ENCODE results near the gene GUCY1A2.
A peak's percentile ranks its signal among the peaks of the same experiment; 100 is the strongest.
"Not testable (repeated sequence)": the region's sequence is repeated elsewhere in the genome, so short reads cannot be mapped to it uniquely, and the experiment has no call there.

The GUCY1A2 gene

GRCh38 chr11:106943089-106943488, 75.2 kb downstream of the GUCY1A2 start:
- no peak for DNase-seq (ENCODE audit: low spot score)

GRCh38 chr11:106939157-106939556, 79.1 kb downstream of the GUCY1A2 start:
- no peak for DNase-seq (ENCODE audit: low spot score)

GRCh38 chr11:106937111-106937510, 81.2 kb downstream of the GUCY1A2 start:
- no peak for DNase-seq (ENCODE audit: low spot score)

- DNase-seq (ENCODE audit: low spot score), result peak; percentile 2
These were observed 93.0 kb downstream of the GUCY1A2 start for GRCh38 chr11:106925245-106925644.

- no peak for DNase-seq (ENCODE audit: low spot score)
These were observed 97.3 kb downstream of the GUCY1A2 start for GRCh38 chr11:106920899-106921509.

- DNase-seq (ENCODE audit: low spot score), result no peak
These were observed 100.3 kb downstream of the GUCY1A2 start for GRCh38 chr11:106917973-106918372.

GRCh38 chr11:106914409-106914808, 103.9 kb downstream of the GUCY1A2 start:
- DNase-seq (ENCODE audit: low spot score), result no peak

- no peak for DNase-seq (ENCODE audit: low spot score)
These were observed 105.1 kb downstream of the GUCY1A2 start for GRCh38 chr11:106913141-106913540.

- DNase-seq (ENCODE audit: low spot score), result no peak
These were observed 113.5 kb downstream of the GUCY1A2 start for GRCh38 chr11:106904826-106905225.

- DNase-seq (ENCODE audit: low spot score), result no peak
These were observed 128.6 kb downstream of the GUCY1A2 start for GRCh38 chr11:106889718-106890117.

- DNase-seq (ENCODE audit: low spot score), result no peak
These were observed 129.9 kb downstream of the GUCY1A2 start for GRCh38 chr11:106888386-106888785.

- DNase-seq (ENCODE audit: low spot score), result not testable (repeated sequence)
These were observed 134.6 kb downstream of the GUCY1A2 start for GRCh38 chr11:106883693-106884092.

- DNase-seq (ENCODE audit: low spot score), result no peak
These were observed 138.3 kb downstream of the GUCY1A2 start for GRCh38 chr11:106879832-106880546.

- DNase-seq (ENCODE audit: low spot score), result no peak
These were observed 139.2 kb downstream of the GUCY1A2 start for GRCh38 chr11:106879029-106879428.

GRCh38 chr11:106875013-106875412, 143.3 kb downstream of the GUCY1A2 start:
- DNase-seq (ENCODE audit: low spot score), result no peak

GRCh38 chr11:106872246-106872645, 146.0 kb downstream of the GUCY1A2 start:
- DNase-seq (ENCODE audit: low spot score), result no peak

GRCh38 chr11:106858200-106858599, 160.1 kb downstream of the GUCY1A2 start:
- no peak for DNase-seq (ENCODE audit: low spot score)

GRCh38 chr11:106856566-106856965, 161.7 kb downstream of the GUCY1A2 start:
- DNase-seq (ENCODE audit: low spot score), result no peak

- DNase-seq (ENCODE audit: low spot score), result no peak
These were observed 163.8 kb downstream of the GUCY1A2 start for GRCh38 chr11:106854429-106854828.

- DNase-seq (ENCODE audit: low spot score), result no peak
These were observed 164.3 kb downstream of the GUCY1A2 start for GRCh38 chr11:106853850-106854401.

GRCh38 chr11:106852779-106853178, 165.5 kb downstream of the GUCY1A2 start:
- no peak for DNase-seq (ENCODE audit: low spot score)

GRCh38 chr11:106848526-106848925, 169.8 kb downstream of the GUCY1A2 start:
- DNase-seq (ENCODE audit: low spot score), result no peak

- no peak for DNase-seq (ENCODE audit: low spot score)
These were observed 176.1 kb downstream of the GUCY1A2 start for GRCh38 chr11:106842134-106842533.

All from AG08395 (cell line).